HG03575 (cell line): ENCODE results near the gene ARID4A.
"Not testable (repeated sequence)": the region's sequence is repeated elsewhere in the genome, so short reads cannot be mapped to it uniquely, and the experiment has no call there.

ENCODE experiments used
- ATAC-seq: cut with Tn5 transposase; IDR thresholded peaks from one replicate; pipeline ENCODE4 v1.9.1; 2021; ENCODE audit not compliant: unreplicated experiment, insufficient number of reproducible peaks, low FRiP score; ENCODE audit errors: extremely low read depth

Gene ARID4A

DNA sequence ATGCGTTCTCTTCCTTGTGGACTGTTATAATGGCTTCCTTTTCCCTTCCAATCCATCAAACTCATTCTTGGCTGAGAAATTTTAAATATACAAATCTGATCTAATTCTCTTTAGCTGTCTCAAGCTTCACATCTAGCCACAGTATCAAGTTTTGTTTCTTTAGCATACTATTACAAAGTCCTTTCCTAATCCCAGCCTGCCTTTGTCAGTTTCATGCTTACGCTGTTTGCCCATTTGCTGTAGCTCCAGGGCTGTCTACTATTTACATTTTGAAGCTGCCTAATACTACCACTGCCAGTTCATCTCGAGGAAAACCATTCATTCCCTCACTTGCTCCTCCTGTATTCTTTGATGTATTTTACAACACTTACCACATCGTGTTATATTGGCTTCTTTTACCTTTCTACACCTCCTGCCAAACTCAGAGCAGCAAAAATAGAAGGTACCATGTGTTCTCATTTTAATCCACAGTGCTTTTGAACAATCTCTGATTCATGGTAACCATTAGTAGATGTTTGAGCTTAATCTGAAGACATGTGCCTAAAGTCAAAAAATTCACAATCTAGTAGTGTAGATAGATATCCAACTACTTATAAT lies 42.9 kb downstream of the ARID4A start:
- no peak for ATAC-seq

GRCh38 chr14:58343535-58343934 lies 45.2 kb downstream of the ARID4A start:
- ATAC-seq, result not testable (repeated sequence)

DNA sequence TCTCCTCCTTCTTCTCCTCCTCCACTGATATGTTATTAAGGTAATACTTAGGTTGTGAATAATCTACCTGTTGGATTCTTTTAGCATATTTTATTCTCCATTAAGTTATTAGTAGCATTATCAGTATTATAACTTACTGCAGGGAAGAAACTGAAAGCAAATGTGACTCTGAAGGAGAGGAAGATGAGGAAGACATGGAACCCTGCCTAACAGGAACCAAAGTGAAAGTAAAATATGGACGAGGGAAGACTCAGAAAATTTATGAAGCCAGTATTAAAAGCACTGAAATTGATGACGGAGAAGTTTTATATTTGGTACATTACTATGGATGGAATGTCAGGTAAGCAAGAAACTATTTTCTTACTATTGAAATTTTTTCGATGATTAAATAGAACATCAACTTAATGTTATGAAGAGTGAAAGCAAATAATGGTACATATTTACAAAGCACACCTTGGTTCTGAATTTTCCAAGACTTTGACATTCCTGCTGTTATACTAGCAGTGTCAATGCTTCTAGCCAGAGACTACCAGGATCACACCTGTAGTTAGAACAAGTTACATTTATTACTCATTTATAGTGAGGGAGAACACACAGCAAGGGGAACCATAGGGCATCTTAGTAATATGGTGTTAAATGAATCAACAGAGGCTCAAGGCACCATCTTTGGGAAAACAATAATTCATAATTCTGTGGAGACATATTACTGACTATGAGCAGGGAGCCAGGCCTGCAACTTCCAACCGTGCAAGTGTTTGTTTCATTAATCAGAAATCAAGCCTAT lies 55.4 kb downstream of the ARID4A start:
- no peak for ATAC-seq

DNA sequence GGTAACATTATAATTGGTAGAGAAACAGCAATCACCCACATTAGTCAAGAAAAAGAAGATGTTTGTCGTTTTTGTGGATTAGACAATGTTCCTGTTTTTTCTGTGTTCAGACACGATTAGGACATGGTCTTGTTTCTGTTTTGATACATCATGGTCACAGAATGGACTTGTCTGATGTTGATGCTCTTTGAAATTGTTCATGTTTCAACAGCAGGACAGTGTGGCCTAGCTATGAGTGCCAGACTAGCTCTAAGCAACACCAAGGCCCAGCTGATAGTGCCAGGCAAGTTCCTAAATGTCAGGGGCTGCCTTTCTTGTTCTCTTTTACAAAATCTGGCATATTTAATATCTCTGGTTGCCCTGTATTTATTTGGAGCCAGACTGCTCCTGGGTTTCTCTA lies 56.5 kb downstream of the ARID4A start:
- no peak for ATAC-seq

DNA sequence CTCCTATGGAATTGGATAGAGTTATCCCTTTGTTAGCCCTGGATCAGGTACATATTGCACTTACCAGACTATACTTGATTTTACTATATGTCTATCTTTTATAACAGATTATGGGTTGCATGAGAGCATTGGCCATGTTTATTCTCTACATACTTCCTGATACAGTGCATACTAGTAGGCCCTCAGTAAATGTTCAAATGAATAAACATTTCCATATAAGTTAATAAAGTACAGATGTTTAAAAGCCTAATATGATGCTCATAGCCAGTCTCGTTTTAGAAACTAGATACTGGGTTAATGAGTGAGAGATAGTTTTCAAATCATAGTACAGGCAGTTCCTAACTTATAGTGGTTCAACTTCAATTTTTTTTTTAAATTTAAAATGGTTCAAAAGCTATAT lies 57.9 kb downstream of the ARID4A start:
- ATAC-seq, result no peak

- not testable (repeated sequence) for ATAC-seq
Observed at GRCh38 chr14:58362272-58362671, 63.9 kb downstream of the ARID4A start.

- no peak for ATAC-seq
Observed at GRCh38 chr14:58362798-58363412, 64.5 kb downstream of the ARID4A start.

DNA sequence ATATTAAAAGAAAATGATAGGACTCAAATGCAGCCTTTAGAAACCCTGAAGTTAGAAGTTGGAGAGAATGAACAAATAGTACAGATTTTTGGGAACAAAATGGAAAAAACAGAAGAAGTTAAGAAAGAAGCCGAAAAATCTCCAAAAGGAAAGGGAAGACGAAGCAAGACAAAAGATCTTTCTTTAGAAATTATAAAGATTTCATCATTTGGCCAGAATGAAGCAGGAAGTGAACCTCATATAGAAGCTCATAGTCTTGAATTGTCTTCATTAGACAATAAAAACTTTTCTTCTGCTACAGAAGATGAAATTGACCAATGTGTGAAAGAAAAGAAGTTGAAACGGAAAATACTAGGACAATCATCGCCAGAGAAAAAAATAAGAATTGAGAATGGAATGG lies 66.0 kb downstream of the ARID4A start:
- ATAC-seq, result no peak

DNA sequence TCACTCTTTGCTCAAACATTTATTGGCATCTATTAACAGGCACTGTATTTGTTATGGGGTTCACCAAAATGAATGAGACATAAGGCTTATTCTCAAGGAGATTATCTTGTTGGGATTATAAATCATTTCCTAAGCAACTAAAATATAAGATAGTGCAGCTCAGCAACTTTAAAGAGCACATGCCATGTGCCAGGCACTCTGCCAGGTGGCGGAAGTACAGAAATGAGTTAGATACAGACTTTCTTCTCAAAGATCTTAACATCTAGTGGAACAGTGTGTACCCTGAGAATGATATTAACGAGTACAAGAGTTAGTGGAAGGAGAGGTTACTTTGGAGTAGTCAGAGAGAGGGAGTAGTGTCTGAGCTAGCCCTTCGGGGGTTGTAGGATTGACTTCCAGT lies 68.9 kb downstream of the ARID4A start:
- no peak for ATAC-seq

GRCh38 chr14:58368956-58369355 lies 70.6 kb downstream of the ARID4A start:
- ATAC-seq, result no peak

DNA sequence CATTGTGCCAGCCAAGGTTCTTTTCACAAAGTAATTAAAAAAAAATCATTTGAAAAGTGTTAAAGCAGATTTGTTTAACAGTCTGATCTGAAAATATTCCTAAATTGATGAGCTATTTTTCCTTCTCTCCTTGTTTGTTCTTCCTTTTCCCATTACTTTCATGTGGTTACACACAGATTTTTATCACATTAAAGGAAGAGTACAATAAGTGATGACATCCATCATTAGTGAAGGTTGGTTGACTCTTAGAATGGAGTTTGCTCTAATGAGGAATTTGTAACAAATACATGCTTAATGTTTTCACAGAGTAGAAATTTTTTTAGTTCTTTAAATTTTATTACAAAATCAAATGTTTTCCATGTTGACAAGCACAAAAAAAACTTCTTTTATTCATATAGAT lies 78.4 kb downstream of the ARID4A start:
- ATAC-seq, result no peak

- no peak for ATAC-seq
Observed at GRCh38 chr14:58390830-58391229, 92.5 kb downstream of the ARID4A start.

DNA sequence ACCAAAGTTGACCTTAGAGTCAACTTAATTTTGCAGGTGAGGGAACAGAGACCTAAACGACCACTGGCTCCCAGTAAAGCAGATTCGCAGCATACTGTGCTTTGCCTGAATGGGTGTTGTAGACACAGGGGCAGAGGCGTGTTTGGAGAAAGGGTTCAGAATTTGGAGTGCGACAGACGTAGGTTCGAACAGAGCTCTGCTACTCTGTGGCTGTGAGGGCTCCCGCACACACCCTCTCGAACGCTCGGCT lies 97.1 kb downstream of the ARID4A start:
- ATAC-seq, result no peak

- peak; percentile 77 for ATAC-seq
Observed at GRCh38 chr14:58395812-58396788, 97.7 kb downstream of the ARID4A start, which contains the start of gene TOMM20L. Gene TOMM20L (plus strand): TSS chr14:58395930. CDS start chr14:58395958, 28 bp downstream.

- ATAC-seq, result no peak
Observed at GRCh38 chr14:58397156-58397555, 98.8 kb downstream of the ARID4A start.

DNA sequence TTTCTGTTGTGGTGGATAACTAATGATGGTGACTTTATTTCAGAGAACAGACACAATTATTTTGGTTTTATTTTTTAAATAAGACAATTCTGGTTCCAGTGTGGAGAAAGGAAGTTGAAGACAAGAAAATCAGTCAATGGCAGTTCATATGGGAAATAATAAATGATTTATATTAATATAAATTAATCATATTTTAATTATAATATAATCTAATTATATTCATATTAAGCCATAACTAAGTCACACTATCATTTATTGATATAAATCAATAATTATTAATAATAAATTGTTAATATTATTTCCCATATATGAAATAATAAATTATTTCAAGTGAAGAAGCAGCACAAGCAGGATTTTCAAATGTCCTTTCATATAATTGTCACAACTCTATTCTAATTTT lies 100.1 kb downstream of the ARID4A start:
- ATAC-seq, result no peak

DNA sequence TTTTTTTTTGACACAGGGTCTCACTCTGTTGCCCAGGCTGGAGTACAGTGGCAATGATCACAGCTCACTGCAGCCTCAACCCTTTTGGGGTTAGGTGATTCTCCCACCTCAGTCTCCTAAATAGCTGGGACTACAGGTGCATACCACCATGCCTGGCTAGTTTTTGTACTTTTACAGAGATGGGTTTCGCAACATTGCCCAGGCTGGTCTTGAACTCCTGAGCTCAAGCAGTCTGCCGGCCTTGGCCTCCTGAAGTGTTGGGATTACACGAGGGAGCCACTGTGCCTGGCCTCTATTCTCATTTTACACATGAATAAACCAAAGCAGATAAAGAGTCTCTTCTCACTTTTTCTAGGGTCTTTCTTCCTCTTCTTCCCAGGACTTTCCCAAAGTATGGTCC lies 100.5 kb downstream of the ARID4A start:
- no peak for ATAC-seq

GRCh38 chr14:58401587-58401986 lies 103.2 kb downstream of the ARID4A start:
- ATAC-seq, result no peak

DNA sequence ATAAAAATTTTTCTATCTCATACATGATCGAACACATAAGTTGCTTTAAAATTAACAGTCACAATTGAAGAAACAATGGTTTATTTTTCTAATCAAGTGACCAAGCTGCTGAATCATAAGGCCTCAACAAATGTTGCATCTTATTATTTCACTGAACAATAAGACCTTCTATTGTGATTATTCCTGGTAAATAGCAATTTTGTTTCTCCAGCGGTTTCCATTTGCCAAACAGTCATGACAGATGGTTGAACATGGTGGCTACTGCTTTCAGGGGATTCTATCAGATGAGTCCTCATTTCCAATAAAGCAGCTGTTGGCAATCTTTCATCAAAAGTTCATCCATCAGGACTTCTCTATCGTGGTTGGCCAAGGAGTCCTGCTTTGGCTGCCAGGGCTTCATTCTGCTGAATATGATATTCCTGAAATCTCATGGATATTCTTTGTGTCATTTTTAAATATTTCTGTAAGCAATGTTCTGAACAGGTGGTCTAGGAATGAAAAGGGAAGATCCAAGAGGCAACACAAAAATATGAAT lies 110.4 kb downstream of the ARID4A start:
- ATAC-seq, result no peak
